A549 (cell line): ENCODE data around the gene HOXB8. TPM values are rescaled to one million over a fixed set of nuclear protein-coding genes. Genes with fewer than 3 reads are reported as not detected.

Source experiments
- ATAC-seq, 2 experiments: fragments of 200-7000 bp in 1 of 2; fragments of >200 bp in 1 of 2; cut with Nextera tagmentation in 1 of 2; cut with Tn5 transposase in 1 of 2; 3 replicates each; pipeline versions ENCODE4 v1.8.0 to v1.9.1; 2018 to 2020; ENCODE audit warnings: mild to moderate bottlenecking in 1 of 2, moderate library complexity in 1 of 2
- CTCF ChIA-PET: fragments of 300-600 bp; sonication (Branson Sonifier 250); formaldehyde crosslinking; extraction: SDS; loops from one replicate; lab custom pipeline; 2021; ENCODE audit warnings: antibody characterized with exemption, inconsistent platforms; lab: Yijun Ruan, JAX
- POLR2A ChIA-PET: fragments of 350-600 bp; formaldehyde crosslinking; extraction: SDS; loops from one replicate; lab custom pipeline; 2021; ENCODE audit warnings: antibody characterized with exemption, inconsistent platforms; lab: Yijun Ruan, JAX
- DNase-seq, 2 experiments: peaks; one replicate each; pipeline versions ENCODE4 v3.0.0 to v3.0.0-alpha.2; 2011 to 2016; ENCODE audit warnings: low read depth in 1 of 2, low spot score in 1 of 2
- FAIRE-seq: peaks from 2 replicates; lab custom pipeline; 2011; peaks lifted over from hg19 to GRCh38; lab: Jason Lieb, UNC
- H3K27ac ChIP-seq, 2 experiments: fragments of >200 bp; sonication (Bioruptor Twin); formaldehyde crosslinking; 3 replicates each; pipeline ENCODE4 v1.5.1; 2016 to 2017
- H3K4me1 ChIP-seq: fragments of >200 bp; sonication (Bioruptor Twin); formaldehyde crosslinking; 3 replicates; pipeline ENCODE4 v1.6.1; 2016
- H3K4me2 ChIP-seq: fragments of >200 bp; sonication (Bioruptor Twin); formaldehyde crosslinking; 3 replicates; pipeline ENCODE4 v1.6.1; 2016
- H3K4me3 ChIP-seq: fragments of >200 bp; sonication (Bioruptor Twin); formaldehyde crosslinking; 3 replicates; pipeline ENCODE4 v1.5.1; 2016
- H3K9me3 ChIP-seq: fragments of >200 bp; sonication (Bioruptor Twin); formaldehyde crosslinking; 3 replicates; pipeline ENCODE4 v1.6.1; 2016
- CBX2 ChIP-seq: fragments of 200-600 bp; sonication (generic); IDR thresholded peaks from 2 replicates; pipeline ENCODE4 v1.6.1; 2016; ENCODE audit warnings: low read depth, mild to moderate bottlenecking, borderline replicate concordance
- EP300 ChIP-seq, 2 experiments: fragments of >200 bp; sonication (Bioruptor Twin); formaldehyde crosslinking; IDR thresholded peaks; 2 replicates in 1 of 2; 3 replicates in 1 of 2; pipeline ENCODE4 v1.6.1; 2016 to 2017
- HEYL ChIP-seq: fragments of 250-450 bp; sonication (Bioruptor Pico); IDR thresholded peaks from 2 replicates; pipeline ENCODE4 v1.8.0; 2021; ENCODE audit warnings: mild to moderate bottlenecking, moderate library complexity
- HOXA7 ChIP-seq: fragments of 250-450 bp; sonication (Bioruptor Pico); IDR thresholded peaks from 2 replicates; pipeline ENCODE4 v1.5.0; 2020; ENCODE audit warnings: mild to moderate bottlenecking, moderate library complexity
- JUN ChIP-seq, 2 experiments: fragments of >200 bp; sonication (Bioruptor Twin); formaldehyde crosslinking; IDR thresholded peaks; 2 replicates in 1 of 2; 3 replicates in 1 of 2; pipeline ENCODE4 v1.6.1; 2016 to 2017
- JUNB ChIP-seq: fragments of >200 bp; sonication (Bioruptor Twin); formaldehyde crosslinking; IDR thresholded peaks from 2 replicates; pipeline ENCODE4 v1.6.1; 2016
- KDM1A ChIP-seq: fragments of 200-600 bp; sonication (generic); IDR thresholded peaks from 2 replicates; pipeline ENCODE4 v1.6.1; 2016; ENCODE audit warnings: low read depth, mild to moderate bottlenecking
- NFE2L2 ChIP-seq: fragments of 150-350 bp; conservative IDR thresholded peaks from 2 replicates; pipeline ENCODE4 v1.6.1; 2014; ENCODE audit warnings: low read length
- NR3C1 ChIP-seq: fragments of >200 bp; sonication (Bioruptor Twin); formaldehyde crosslinking; IDR thresholded peaks from 3 replicates; pipeline ENCODE4 v1.6.1; 2017
- POLR2AphosphoS2 ChIP-seq: conservative IDR thresholded peaks from 2 replicates; pipeline ENCODE4 v1.6.1; 2012; ENCODE audit warnings: low read length, improper control_type of control experiment, inconsistent platforms
- REST ChIP-seq: fragments of 200-600 bp; sonication (generic); IDR thresholded peaks from 2 replicates; pipeline ENCODE4 v1.6.1; 2016; ENCODE audit warnings: antibody characterized with exemption, mild to moderate bottlenecking, moderate library complexity
- TFCP2L1 ChIP-seq: fragments of 250-450 bp; sonication (Bioruptor Pico); IDR thresholded peaks from 2 replicates; pipeline ENCODE4 v1.5.0; 2021; ENCODE audit warnings: mild to moderate bottlenecking
- USF2 ChIP-seq: fragments of 450-650 bp; IDR thresholded peaks from 2 replicates; pipeline ENCODE4 v1.6.1; 2014; ENCODE audit warnings: antibody characterized with exemption
- ZNF302 ChIP-seq: fragments of 250-450 bp; sonication (Bioruptor Pico); IDR thresholded peaks from 2 replicates; pipeline ENCODE4 v1.9.0; 2021; ENCODE audit warnings: inconsistent platforms, mild to moderate bottlenecking, moderate library complexity
- WGBS: methylation state at CpG from one replicate; pipeline ENCODE4 v1.1.6; 2017; ENCODE audit errors: missing lambda C conversion rate; 5-methylcytosine and 5-hydroxymethylcytosine counted together
- polyA plus RNA-seq, 4 experiments: library from polyadenylated mRNA; depleted of rRNA in 3 of 4; stranded (reverse); fragments of >200 nt; fragmentation: RNase III in 1 of 4; extraction: RNeasy Plus Mini Kit Qiagen cat#74134 plus additional on column Dnase treatment in 1 of 4; gene quantifications; 2 replicates in 3 of 4; 3 replicates in 1 of 4; pipeline ENCODE4 v1.2.3, GENCODE V29; 2011 to 2017
- TF ChIP-seq, protein P1 (sequence below): fragments of >200 bp; sonication (Bioruptor Twin); formaldehyde crosslinking; IDR thresholded peaks from 2 replicates; pipeline ENCODE4 v1.6.1; 2016
- TF ChIP-seq, protein P2 (sequence below): IDR thresholded peaks from 2 replicates; pipeline ENCODE4 v1.6.1; 2012
- TF ChIP-seq, protein P3 (sequence below): IDR thresholded peaks from 2 replicates; pipeline ENCODE4 v1.6.1; 2012; ENCODE audit warnings: low read depth, borderline replicate concordance
- TF ChIP-seq, protein P4 (sequence below): IDR thresholded peaks from 2 replicates; pipeline ENCODE4 v1.6.1; 2012

The HOXB8 gene
- polyA plus RNA-seq, 2 of the 4 experiments (the other 2 are of a cell fraction), result 5.8 to 11.1 TPM

- TF ChIP-seq, protein P1, sequence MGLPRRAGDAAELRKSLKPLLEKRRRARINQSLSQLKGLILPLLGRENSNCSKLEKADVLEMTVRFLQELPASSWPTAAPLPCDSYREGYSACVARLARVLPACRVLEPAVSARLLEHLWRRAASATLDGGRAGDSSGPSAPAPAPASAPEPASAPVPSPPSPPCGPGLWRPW, result no peak
- TF ChIP-seq HEYL, result no peak
- no peak for TF ChIP-seq ZNF302 (CRISPR knock-in tag)
Measured at GRCh38 chr17:48625495-48626244, 10.6 kb upstream of the HOXB8 start (continued).

DNA sequence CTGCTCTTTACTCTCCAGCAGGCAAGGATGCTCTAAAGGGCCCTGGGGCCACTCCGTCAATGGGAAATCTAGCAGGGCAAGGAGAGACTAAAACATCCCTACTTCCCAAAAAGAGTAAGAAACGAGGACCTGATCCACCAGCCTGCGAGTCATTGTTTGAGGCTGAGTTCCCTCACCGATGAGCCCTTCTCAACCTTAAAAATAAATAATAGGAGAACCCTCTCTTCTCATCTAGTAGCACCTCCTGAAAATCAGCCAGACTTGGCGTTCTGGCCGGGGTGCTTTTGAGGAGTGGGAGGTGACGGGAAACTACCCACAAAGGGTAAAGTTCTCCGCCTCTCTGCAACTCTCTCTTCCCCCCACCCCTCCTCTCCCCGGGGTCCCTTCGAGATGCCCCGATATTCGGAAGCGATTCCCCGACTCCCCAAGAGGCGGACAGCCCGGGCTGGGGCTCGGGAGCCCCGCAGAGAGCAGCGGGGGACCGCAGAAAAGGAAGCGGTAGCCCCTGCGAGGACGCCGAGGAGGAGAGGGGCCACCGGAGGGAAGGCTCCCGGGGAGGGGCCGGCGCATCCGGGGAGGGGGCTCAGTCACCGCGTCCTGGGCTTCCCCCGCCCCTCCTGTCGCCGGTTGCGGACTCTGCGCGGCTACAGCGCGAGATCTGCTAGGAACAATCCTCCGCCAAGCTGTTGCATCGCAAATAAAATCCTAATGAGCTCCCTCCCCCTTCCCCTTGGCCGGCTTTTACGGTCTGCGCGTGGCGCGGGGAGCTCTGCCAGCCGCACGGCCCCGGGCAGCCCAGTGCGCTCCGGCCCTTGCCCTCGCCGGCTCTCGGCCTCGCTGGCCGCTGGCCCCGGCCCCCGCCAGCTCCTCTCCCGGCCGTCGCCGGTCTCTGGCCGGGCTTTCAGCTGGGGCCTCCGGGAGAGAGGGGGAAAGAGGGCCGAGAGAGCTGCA lies 9.7 kb upstream of the HOXB8 start:
- peak overlapping the region; percentile 72 for H3K4me3 ChIP-seq
- DNase-seq, result peak; percentile 50 to 74
- H3K4me1 ChIP-seq, result peaks cover 15% of the 10 kb centered on the region; the same call in 2 of the 3 replicates
- ChIA-PET POLR2A (interaction anchor here (0.5 to 2.9 kb wide), 12 partner anchors 11 to 576 kb away, joined by 3 to 45 read pairs (median 5); partner anchors contain the start of genes HOXB8 and NFE2L1), CTCF (interaction anchor here (0.6 to 9.7 kb wide), 22 partner anchors 10 to 1078 kb away, joined by 3 to 118 read pairs (median 5); partner anchors contain the start of gene HOXB8)
- TF ChIP-seq CBX2 (no peak), HOXA7 (CRISPR knock-in tag) (peak; percentile 63; the same call in 1 of the 2 replicates), USF2 (no peak), EP300 (IDR thresholded peaks at IDR 0.05) (no peak), POLR2AphosphoS2 (peak; percentile 70; the same call in 1 of the 2 replicates), NR3C1 (no peak), REST (peak; percentile 42; the same call in 1 of the 2 replicates), TFCP2L1 (0 out of 2 replicates have a peak, but pooled peaks have one; percentile 21), JUN (IDR thresholded peaks at IDR 0.05) (0 out of 5 replicates have a peak, but pooled peaks of 1 of the 2 experiments have one; percentile 8), NFE2L2 (no peak), KDM1A (no peak), JUNB (no peak)
- TF ChIP-seq, protein P2, sequence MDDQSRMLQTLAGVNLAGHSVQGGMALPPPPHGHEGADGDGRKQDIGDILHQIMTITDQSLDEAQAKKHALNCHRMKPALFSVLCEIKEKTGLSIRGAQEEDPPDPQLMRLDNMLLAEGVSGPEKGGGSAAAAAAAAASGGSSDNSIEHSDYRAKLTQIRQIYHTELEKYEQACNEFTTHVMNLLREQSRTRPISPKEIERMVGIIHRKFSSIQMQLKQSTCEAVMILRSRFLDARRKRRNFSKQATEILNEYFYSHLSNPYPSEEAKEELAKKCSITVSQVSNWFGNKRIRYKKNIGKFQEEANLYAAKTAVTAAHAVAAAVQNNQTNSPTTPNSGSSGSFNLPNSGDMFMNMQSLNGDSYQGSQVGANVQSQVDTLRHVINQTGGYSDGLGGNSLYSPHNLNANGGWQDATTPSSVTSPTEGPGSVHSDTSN, result no peak; the same call in 1 of the 2 replicates
- TF ChIP-seq, protein P3, sequence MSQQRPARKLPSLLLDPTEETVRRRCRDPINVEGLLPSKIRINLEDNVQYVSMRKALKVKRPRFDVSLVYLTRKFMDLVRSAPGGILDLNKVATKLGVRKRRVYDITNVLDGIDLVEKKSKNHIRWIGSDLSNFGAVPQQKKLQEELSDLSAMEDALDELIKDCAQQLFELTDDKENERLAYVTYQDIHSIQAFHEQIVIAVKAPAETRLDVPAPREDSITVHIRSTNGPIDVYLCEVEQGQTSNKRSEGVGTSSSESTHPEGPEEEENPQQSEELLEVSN, result 0 out of 2 replicates have a peak, but pooled peaks have one; percentile 14
- TF ChIP-seq, protein P4, sequence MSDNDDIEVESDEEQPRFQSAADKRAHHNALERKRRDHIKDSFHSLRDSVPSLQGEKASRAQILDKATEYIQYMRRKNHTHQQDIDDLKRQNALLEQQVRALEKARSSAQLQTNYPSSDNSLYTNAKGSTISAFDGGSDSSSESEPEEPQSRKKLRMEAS, result peak; percentile 20
- H3K4me2 ChIP-seq, result peak overlapping the region; percentile 92
- H3K9me3 ChIP-seq, result no peaks in the 10 kb centered on the region
- peak; percentile 37 to 65 for ATAC-seq
- H3K27ac ChIP-seq, result peak overlapping the region; percentile 89 to 95
- FAIRE-seq, result no peak
- WGBS, result 19% methylated on average over 23 of the region's 66 CpGs
